ENCODE results near the gene MEGF11.

MEGF11 gene

DNA sequence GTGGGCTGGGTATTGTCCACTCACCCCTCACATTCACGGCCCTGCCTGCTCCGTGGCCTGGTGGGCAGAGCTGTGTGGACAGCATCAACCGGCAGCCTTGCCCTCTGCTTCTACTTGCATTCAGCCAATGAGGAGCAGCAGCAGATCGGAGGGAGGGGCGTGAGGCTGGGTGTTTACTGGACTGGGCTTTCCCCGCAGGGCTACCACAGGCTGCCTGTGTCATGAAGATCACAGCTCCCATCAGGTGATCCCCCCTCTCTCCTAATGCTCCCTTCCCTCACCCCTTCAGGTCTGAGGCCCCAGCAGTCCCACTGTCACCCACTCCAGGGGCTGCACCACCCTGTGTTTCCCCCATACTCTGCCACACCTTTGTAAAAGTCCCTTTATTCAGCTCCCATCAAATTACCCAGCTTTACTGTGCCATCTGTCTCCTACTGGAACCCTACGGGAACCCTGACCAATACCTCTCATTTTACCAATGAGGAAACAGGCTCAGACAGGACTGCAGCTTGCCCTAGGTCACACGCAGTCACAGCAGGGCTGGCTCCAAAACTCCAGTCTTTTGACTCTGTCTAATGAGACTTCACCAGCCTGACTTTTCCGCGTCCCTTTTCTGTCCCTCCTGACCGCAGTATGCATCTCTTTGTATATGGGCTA lies 81.1 kb downstream of the MEGF11 start:
- CTCF ChIA-PET: no interaction called here
- POLR2A ChIA-PET: no interaction called here
- TF ChIP-seq FOXM1 (IDR thresholded peaks at IDR 0.05; ENCODE audit: borderline replicate concordance) (no peak), SP1 (IDR thresholded peaks at IDR 0.05) (no peak), ZNF384 (IDR thresholded peaks at IDR 0.05) (no peak), L3MBTL2 (conservative IDR thresholded peaks at IDR 0.05) (no peak), ELF4 (IDR thresholded peaks at IDR 0.05) (no peak), SUZ12 (IDR thresholded peaks at IDR 0.05) (no peak), BHLHE40 (IDR thresholded peaks at IDR 0.05; ENCODE audit: borderline replicate concordance) (no peak), NFRKB (IDR thresholded peaks at IDR 0.05) (no peak), HDGF (IDR thresholded peaks at IDR 0.05; ENCODE audit: borderline replicate concordance) (no peak), FOXK2 (IDR thresholded peaks at IDR 0.05) (no peak), FOXA1 (IDR thresholded peaks at IDR 0.05) (no peak), LEF1 (IDR thresholded peaks at IDR 0.05; ENCODE audit: borderline replicate concordance) (no peak), ARNT (IDR thresholded peaks at IDR 0.05) (no peak)
- TF ChIP-seq, protein P1, sequence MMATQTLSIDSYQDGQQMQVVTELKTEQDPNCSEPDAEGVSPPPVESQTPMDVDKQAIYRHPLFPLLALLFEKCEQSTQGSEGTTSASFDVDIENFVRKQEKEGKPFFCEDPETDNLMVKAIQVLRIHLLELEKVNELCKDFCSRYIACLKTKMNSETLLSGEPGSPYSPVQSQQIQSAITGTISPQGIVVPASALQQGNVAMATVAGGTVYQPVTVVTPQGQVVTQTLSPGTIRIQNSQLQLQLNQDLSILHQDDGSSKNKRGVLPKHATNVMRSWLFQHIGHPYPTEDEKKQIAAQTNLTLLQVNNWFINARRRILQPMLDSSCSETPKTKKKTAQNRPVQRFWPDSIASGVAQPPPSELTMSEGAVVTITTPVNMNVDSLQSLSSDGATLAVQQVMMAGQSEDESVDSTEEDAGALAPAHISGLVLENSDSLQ (IDR thresholded peaks at IDR 0.05): no peak
- DNase-seq (ENCODE audit: extremely low spot score): no peak

DNA sequence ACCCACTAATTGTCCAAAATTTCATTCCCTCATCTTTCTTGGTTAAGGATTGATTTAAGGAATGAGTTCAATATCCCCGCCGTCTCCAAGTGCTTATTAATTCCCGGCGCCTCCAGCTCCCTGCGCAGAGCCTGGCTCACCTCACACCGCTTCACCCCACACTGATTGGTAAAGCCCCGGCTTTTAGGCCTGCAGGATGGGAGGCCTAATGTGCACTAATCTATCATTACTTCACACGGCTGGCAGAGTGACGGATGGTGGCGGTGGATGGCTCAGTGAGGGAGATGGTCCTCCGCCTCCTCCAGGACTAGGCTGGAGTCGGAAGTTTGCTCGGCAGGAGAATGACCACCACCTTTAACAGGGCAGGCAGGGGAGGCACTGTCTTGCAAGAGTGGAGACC lies 81.7 kb downstream of the MEGF11 start:
- no peak for DNase-seq (ENCODE audit: extremely low spot score)
- POLR2A ChIA-PET: no interaction called here
- CTCF ChIA-PET: no interaction called here
- TF ChIP-seq NFRKB (IDR thresholded peaks at IDR 0.05): no peak
- no peak for TF ChIP-seq CTBP1 (IDR thresholded peaks at IDR 0.05; ENCODE audit: borderline replicate concordance)
- TF ChIP-seq FOXM1 (IDR thresholded peaks at IDR 0.05; ENCODE audit: borderline replicate concordance): no peak
- no peak for TF ChIP-seq SUZ12 (IDR thresholded peaks at IDR 0.05)
- no peak for TF ChIP-seq ZNF384 (IDR thresholded peaks at IDR 0.05)
- no peak for TF ChIP-seq FOXA1 (IDR thresholded peaks at IDR 0.05)
- no peak for TF ChIP-seq HDGF (IDR thresholded peaks at IDR 0.05; ENCODE audit: borderline replicate concordance)
- TF ChIP-seq LEF1 (IDR thresholded peaks at IDR 0.05; ENCODE audit: borderline replicate concordance): no peak
- TF ChIP-seq FOXK2 (IDR thresholded peaks at IDR 0.05): no peak
- TF ChIP-seq L3MBTL2 (conservative IDR thresholded peaks at IDR 0.05): no peak
- TF ChIP-seq, protein P1 (IDR thresholded peaks at IDR 0.05): no peak
- TF ChIP-seq ARNT (IDR thresholded peaks at IDR 0.05): no peak
- TF ChIP-seq TARDBP (IDR thresholded peaks at IDR 0.05): no peak
- TF ChIP-seq BHLHE40 (IDR thresholded peaks at IDR 0.05; ENCODE audit: borderline replicate concordance): no peak
- TF ChIP-seq SP1 (IDR thresholded peaks at IDR 0.05): no peak

DNA sequence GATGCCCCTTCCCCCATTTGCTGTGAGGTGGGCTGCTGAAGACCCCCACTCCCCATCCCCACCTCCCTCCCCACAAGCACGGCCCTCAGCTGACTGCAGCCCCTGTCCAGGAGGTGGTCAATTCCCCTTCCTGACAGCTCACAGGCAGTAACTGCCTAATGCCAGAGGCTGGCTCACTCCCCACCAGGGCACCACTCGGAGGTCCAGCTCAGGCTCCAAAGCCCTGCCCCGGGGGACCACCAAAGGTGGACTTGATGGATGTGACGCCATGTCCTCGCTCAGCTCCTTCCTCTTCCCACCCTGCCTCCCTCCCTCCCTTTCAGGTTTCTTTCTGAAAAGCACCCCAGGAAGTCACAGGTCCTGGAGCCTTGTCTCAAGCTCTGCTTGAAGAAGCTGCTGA lies 82.8 kb downstream of the MEGF11 start:
- ChIA-PET POLR2A (no interaction called here), CTCF (interaction anchor here (2.3 kb wide), 1 partner anchor 13 kb away, joined by 6 read pairs; no protein-coding TSS in a partner anchor)
- TF ChIP-seq CTBP1 (IDR thresholded peaks at IDR 0.05; ENCODE audit: borderline replicate concordance): no peak
- DNase-seq (ENCODE audit: extremely low spot score): no peak

DNA sequence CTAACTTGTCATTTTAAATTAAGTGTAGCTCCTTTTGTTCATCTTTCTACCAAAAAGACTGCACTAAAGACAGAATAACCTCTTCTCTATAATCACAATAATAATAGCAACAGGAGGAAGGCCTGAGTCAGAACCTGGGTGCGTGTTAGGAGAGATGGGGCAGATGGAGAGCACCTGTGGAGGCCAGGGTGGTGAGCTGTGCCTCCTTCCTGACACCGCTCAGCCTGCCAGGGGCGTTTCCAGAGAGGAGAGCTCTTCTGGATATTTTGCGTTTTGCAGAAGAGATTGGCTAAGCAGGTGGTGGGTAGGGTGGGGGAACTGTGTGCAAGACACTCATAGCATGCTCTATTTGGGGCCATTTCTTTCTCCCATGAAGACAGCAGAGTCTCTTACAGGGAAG lies 83.5 kb downstream of the MEGF11 start:
- no peak for DNase-seq (ENCODE audit: extremely low spot score)
- POLR2A ChIA-PET: no interaction called here
- no peak for TF ChIP-seq CTBP1 (IDR thresholded peaks at IDR 0.05; ENCODE audit: borderline replicate concordance)
- TF ChIP-seq SUZ12 (IDR thresholded peaks at IDR 0.05): no peak
- no peak for TF ChIP-seq ELF4 (IDR thresholded peaks at IDR 0.05)
- TF ChIP-seq L3MBTL2 (conservative IDR thresholded peaks at IDR 0.05): no peak
- TF ChIP-seq SP1 (IDR thresholded peaks at IDR 0.05): no peak
- no peak for TF ChIP-seq FOXK2 (IDR thresholded peaks at IDR 0.05)
- no peak for TF ChIP-seq HDGF (IDR thresholded peaks at IDR 0.05; ENCODE audit: borderline replicate concordance)
- TF ChIP-seq BHLHE40 (IDR thresholded peaks at IDR 0.05; ENCODE audit: borderline replicate concordance): no peak
- TF ChIP-seq TARDBP (IDR thresholded peaks at IDR 0.05): no peak
- CTCF ChIA-PET: interaction anchor here (0.6 to 2.3 kb wide), 2 partner anchors 13 to 44 kb away, joined by 3 to 6 read pairs; no protein-coding TSS in a partner anchor

DNA sequence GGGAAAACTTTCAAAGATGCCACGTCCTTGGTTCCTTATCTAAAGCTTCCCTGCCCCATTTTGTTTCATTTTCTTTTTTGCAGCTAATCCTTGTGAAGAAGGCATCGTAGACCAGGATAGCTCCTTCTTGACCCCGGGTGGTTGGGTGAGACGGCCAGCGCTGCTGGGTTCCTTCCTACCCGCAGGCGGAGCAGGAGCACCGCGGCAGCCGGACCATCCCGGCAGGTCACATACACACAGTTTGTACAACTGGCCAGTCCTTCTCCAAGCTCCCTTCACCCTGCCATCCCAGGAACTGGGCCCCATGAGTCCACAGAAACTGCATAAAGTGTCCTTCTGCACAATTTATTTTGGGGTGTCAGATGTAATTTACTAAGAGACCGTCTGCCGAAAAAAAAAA lies 83.9 kb downstream of the MEGF11 start:
- DNase-seq (ENCODE audit: extremely low spot score): no peak
- no peak for TF ChIP-seq BHLHE40 (IDR thresholded peaks at IDR 0.05; ENCODE audit: borderline replicate concordance)
- no peak for TF ChIP-seq CTBP1 (IDR thresholded peaks at IDR 0.05; ENCODE audit: borderline replicate concordance)
- TF ChIP-seq, protein P1 (IDR thresholded peaks at IDR 0.05): no peak
- no peak for TF ChIP-seq NFRKB (IDR thresholded peaks at IDR 0.05)
- TF ChIP-seq ZNF384 (IDR thresholded peaks at IDR 0.05): no peak
- TF ChIP-seq FOXK2 (IDR thresholded peaks at IDR 0.05): no peak
- TF ChIP-seq HDGF (IDR thresholded peaks at IDR 0.05; ENCODE audit: borderline replicate concordance): no peak
- no peak for TF ChIP-seq SP1 (IDR thresholded peaks at IDR 0.05)
- no peak for TF ChIP-seq ARNT (IDR thresholded peaks at IDR 0.05)
- TF ChIP-seq TARDBP (IDR thresholded peaks at IDR 0.05): no peak
- no peak for TF ChIP-seq L3MBTL2 (conservative IDR thresholded peaks at IDR 0.05)
- ChIA-PET POLR2A (no interaction called here), CTCF (interaction anchor here (0.6 to 2.3 kb wide), 2 partner anchors 12 to 44 kb away, joined by 3 to 6 read pairs; no protein-coding TSS in a partner anchor)

DNA sequence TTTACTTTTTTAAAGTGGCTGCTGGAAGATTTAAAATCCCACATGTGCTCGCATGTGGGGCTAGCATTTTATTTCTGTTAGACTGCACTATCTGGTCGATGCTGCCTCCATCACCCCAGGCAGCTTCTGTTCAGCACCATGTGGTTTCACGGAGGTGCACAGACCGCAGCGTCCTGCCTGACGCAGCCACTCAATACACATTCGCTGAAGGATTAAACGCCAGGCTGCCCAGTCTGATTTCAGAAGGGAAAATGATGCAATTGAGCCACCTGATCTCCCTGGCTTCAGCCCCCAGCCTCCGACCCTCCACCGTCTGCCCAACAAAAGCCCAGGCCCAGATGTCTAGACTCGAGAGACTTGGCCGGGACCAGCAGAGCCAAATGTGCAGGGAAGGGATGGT lies 84.5 kb downstream of the MEGF11 start:
- POLR2A ChIA-PET: no interaction called here
- CTCF ChIA-PET: interaction anchor here (2.3 kb wide), 1 partner anchor 12 kb away, joined by 6 read pairs; no protein-coding TSS in a partner anchor
- DNase-seq (ENCODE audit: extremely low spot score): no peak
- no peak for TF ChIP-seq CTBP1 (IDR thresholded peaks at IDR 0.05; ENCODE audit: borderline replicate concordance)
- no peak for TF ChIP-seq FOXA1 (IDR thresholded peaks at IDR 0.05)
- TF ChIP-seq TARDBP (IDR thresholded peaks at IDR 0.05): no peak
- no peak for TF ChIP-seq BHLHE40 (IDR thresholded peaks at IDR 0.05; ENCODE audit: borderline replicate concordance)
- TF ChIP-seq SUZ12 (IDR thresholded peaks at IDR 0.05): no peak
- TF ChIP-seq L3MBTL2 (conservative IDR thresholded peaks at IDR 0.05): no peak
- no peak for TF ChIP-seq ZNF384 (IDR thresholded peaks at IDR 0.05)
- TF ChIP-seq SP1 (IDR thresholded peaks at IDR 0.05): no peak
- TF ChIP-seq, protein P1 (IDR thresholded peaks at IDR 0.05): no peak
- no peak for TF ChIP-seq HDGF (IDR thresholded peaks at IDR 0.05; ENCODE audit: borderline replicate concordance)
- TF ChIP-seq LEF1 (IDR thresholded peaks at IDR 0.05; ENCODE audit: borderline replicate concordance): no peak
